ENCODE measurements around the gene RNU7-1. TPM values are rescaled to one million over a fixed set of nuclear protein-coding genes. Genes with fewer than 3 reads are reported as not detected.

RNU7-1 gene
- total and polyA plus RNA-seq, 10 of the 15 experiments (the other 5 are each of a cell fraction or from before 2014, with no cell fraction given) = not detected

DNA sequence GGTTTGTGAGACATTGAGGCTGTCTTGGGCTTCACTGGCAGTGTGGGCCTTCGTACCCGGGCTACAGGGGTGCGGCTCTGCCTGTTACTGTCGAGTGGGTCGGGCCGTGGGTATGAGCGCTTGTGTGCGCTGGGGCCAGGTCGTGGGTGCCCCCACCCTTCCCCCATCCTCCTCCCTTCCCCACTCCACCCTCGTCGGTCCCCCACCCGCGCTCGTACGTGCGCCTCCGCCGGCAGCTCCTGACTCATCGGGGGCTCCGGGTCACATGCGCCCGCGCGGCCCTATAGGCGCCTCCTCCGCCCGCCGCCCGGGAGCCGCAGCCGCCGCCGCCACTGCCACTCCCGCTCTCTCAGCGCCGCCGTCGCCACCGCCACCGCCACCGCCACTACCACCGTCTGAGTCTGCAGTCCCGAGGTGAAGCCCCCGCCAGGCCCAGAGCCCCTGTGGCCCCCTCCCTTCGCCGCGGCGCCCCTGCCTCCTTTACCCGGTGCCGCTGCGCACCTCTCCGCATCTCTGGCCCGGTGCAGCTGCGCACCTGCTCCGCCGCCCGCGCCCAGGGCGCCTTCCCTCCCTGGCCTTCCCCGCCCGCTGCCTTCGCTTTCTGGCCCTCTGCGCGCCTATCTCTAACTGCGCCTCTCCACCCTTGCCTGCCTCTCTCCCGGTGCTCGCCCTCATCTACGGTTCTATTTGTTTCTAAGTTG, 29.2 kb upstream of the RNU7-1 start, which contains the start of gene ENO2 (continued):
- no peak for TF ChIP-seq SUPT20H (IDR thresholded peaks at IDR 0.05; ENCODE audit: borderline replicate concordance, control insufficient read depth, low read depth, low read length)
- TF ChIP-seq ZBTB11 (CRISPR knock-in tag; IDR thresholded peaks at IDR 0.05) = no peak
- no peak for TF ChIP-seq RBBP5 (conservative IDR thresholded peaks at IDR 0.05)
- TF ChIP-seq HDGF (IDR thresholded peaks at IDR 0.05) = 0 out of 2 replicates have a peak, but pooled peaks have one; percentile 24
- TF ChIP-seq EP300 (IDR thresholded peaks at IDR 0.05; ENCODE audit: borderline replicate concordance in 1 of 2, control insufficient read depth in 1 of 2, low read depth in 2 of 2, low read length in 2 of 2) = no peak
- TF ChIP-seq NFXL1 (IDR thresholded peaks at IDR 0.05; ENCODE audit: borderline replicate concordance) = no peak
- TF ChIP-seq ZNF207 (IDR thresholded peaks at IDR 0.05; ENCODE audit: borderline replicate concordance) = no peak
- TF ChIP-seq, protein P1, sequence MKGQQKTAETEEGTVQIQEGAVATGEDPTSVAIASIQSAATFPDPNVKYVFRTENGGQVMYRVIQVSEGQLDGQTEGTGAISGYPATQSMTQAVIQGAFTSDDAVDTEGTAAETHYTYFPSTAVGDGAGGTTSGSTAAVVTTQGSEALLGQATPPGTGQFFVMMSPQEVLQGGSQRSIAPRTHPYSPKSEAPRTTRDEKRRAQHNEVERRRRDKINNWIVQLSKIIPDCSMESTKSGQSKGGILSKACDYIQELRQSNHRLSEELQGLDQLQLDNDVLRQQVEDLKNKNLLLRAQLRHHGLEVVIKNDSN (IDR thresholded peaks at IDR 0.05; ENCODE audit: borderline replicate concordance, extremely low read length, insufficient read depth, low read depth, low read length) = peak; percentile 84
- TF ChIP-seq MEF2B (IDR thresholded peaks at IDR 0.05; ENCODE audit: partially characterized antibody, poor library complexity, severe bottlenecking) = no peak
- no peak for TF ChIP-seq E4F1 (IDR thresholded peaks at IDR 0.05; ENCODE audit: borderline replicate concordance, partially characterized antibody)
- TF ChIP-seq, protein P2, sequence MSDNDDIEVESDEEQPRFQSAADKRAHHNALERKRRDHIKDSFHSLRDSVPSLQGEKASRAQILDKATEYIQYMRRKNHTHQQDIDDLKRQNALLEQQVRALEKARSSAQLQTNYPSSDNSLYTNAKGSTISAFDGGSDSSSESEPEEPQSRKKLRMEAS (IDR thresholded peaks at IDR 0.05; ENCODE audit: low read depth, low read length) = peak; percentile 56; the same call in 1 of the 2 replicates
- TF ChIP-seq CHD2 (IDR thresholded peaks at IDR 0.05; ENCODE audit: borderline replicate concordance, low read depth, low read length) = no peak; the same call in 1 of the 2 replicates
- TF ChIP-seq SPI1 (IDR thresholded peaks at IDR 0.05; ENCODE audit: borderline replicate concordance, insufficient read depth, low read depth, low read length) = no peak
- peak; percentile 53 for TF ChIP-seq HDAC6 (IDR thresholded peaks at IDR 0.05; ENCODE audit: unreplicated experiment)
- TF ChIP-seq, protein P3, sequence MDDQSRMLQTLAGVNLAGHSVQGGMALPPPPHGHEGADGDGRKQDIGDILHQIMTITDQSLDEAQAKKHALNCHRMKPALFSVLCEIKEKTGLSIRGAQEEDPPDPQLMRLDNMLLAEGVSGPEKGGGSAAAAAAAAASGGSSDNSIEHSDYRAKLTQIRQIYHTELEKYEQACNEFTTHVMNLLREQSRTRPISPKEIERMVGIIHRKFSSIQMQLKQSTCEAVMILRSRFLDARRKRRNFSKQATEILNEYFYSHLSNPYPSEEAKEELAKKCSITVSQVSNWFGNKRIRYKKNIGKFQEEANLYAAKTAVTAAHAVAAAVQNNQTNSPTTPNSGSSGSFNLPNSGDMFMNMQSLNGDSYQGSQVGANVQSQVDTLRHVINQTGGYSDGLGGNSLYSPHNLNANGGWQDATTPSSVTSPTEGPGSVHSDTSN (IDR thresholded peaks at IDR 0.05; ENCODE audit: insufficient replicate concordance, low read depth, low read length) = no peak
- TF ChIP-seq RB1 (IDR thresholded peaks at IDR 0.05; ENCODE audit: borderline replicate concordance) = peak; percentile 34; the same call in 1 of the 2 replicates
- TF ChIP-seq NBN (IDR thresholded peaks at IDR 0.05) = no peak
- TF ChIP-seq IRF3 (IDR thresholded peaks at IDR 0.05) = no peak
- TF ChIP-seq CREB1 (IDR thresholded peaks at IDR 0.05; ENCODE audit: low read depth) = peak; percentile 24; the same call in 1 of the 2 replicates

All from GM12878 (cell line).